GM19397 (cell line): ENCODE data around the gene TMEM179B.

ENCODE experiments used
- ATAC-seq: cut with Tn5 transposase; IDR thresholded peaks from one replicate; pipeline ENCODE4 v1.9.1; 2021; ENCODE audit warnings: mild to moderate bottlenecking, moderate library complexity; ENCODE audit not compliant: unreplicated experiment

Gene TMEM179B

GRCh38 chr11:62831520-62832335, 44.5 kb downstream of the TMEM179B start, which contains the start of gene STX5:
STX5 (minus strand) TSS chr11:62832051; CDS start chr11:62831243, 808 bp downstream.
- ATAC-seq: peak; percentile 78

DNA sequence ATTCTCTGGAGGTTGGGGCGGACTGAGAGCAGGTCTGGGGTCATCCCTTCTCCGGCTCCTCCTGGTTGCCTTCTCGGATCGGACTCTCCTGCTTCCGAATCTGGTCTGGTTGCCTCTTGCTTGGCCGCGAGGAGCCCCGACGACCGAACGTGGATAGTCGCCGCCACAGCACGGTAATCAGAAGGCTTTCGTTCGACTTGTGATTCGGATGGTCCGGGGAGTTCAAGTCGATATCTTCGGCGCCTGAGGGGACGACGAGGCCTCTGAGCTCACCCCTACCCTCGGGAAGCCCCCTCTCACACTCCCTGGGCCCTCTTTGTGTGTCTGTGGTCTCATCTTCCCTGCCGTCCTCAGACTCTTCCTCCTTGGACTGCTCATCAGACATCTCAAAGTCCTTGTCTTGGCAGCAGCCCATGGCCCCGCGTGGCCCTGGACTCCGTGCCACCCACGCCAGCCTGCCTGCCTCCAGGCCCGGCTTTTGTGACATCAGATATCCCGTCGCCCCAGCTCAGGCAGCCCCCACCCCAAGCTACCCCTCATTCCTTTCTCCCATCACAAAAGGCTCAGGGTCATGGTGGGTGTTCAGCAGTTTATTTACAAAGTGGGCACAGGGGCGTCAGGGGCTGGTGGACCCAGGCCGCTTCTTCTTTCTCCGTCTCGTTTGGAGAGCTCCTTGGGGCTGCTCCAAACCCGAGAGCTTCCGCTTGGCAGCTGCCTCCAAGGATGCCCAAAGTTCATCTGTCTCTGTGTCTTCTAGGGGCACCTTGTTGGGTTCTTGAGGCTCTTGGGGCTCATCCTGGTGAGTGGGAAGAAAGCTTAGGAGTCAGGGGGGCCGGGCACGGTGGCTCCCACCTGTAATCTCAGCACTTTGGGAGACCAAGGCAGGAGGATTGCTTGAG, 45.4 kb downstream of the TMEM179B start, which contains the start of gene TEX54:
TSS of gene TEX54 (minus strand) at position 506 of the 899 bp plus-strand sequence.
- peak; percentile 14 for ATAC-seq

- no peak for ATAC-seq
These were observed 48.1 kb downstream of the TMEM179B start for GRCh38 chr11:62835336-62835735.

DNA sequence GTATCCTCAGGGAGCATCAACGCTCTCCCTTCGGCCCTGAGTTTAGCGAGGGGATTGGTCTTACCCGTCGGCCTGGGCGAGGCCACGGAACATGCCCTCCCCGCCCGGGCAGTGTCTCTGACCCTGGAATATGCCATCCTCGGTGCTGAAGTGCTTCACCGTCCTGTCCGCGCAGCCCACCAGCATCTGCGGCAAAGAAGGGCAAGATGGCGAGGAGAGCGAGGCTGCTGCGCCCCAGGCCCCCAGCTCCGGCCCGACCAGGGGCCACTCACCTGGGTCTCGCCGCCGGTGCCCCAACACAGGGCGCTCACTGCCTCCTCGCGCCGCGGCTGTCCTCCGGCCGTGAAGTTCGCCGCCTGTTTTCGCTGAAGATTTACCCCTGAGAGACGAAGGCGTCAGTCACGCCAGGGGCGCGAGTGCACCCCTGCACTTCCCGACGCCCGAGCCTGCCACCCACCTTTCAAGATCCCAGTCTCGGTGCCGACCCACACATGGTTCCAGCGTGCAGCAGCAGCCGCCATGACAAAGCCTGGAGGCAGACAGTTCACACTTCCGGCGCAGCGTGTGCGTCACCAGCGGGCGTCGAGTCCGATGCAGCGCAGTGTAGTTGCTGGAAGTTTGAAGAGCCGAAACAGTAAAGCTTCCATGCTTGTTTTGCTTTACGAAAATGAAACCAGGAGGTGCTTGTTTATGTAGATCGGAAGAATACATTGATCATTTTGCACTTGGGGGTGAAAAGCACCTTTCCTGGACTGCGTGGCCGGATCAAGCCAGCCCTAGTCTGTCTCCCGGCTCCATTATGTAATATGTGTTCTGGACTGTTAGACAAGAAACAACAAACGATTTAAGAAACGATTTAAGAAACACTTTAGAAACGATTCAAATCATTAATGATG, 52.1 kb downstream of the TMEM179B start, which contains the start of gene WDR74:
TSS of gene WDR74 (minus strand) at position 541 of the 896 bp plus-strand sequence. CDS start at position 521, 20 bp downstream.
- peak; percentile 49 for ATAC-seq
